Stomach (tissue), 9 donors: Measurements from ENCODE around the gene CBX8. TPM values are rescaled to one million over a fixed set of nuclear protein-coding genes. Genes with fewer than 3 reads are reported as not detected.

Experiments used
- DNase-seq, 2 donors: peaks; one replicate each; pipeline versions ENCODE4 v3.0.0 to v3.0.0-alpha.2; 2013 to 2019
- H3K27ac ChIP-seq, 5 donors: fragments of 200-600 bp in 4 of 5; sonication (generic) in 4 of 5; one replicate each; pipeline ENCODE4 v1.5.1; 2013 to 2019; ENCODE audit warnings: mild to moderate bottlenecking in 1 of 5, moderate library complexity in 1 of 5
- H3K27me3 ChIP-seq, 3 donors: fragments of 200-600 bp; sonication (generic); one replicate each; pipeline ENCODE4 v1.5.1; 2017 to 2019; ENCODE audit warnings: mixed run types in 1 of 3
- H3K36me3 ChIP-seq, 4 donors: fragments of 200-600 bp; sonication (generic); 1 replicate in 3 of 4; 2 replicates in 1 of 4; pipeline ENCODE4 v1.5.1; 2016 to 2019
- H3K4me1 ChIP-seq, 4 donors: fragments of 200-600 bp; sonication (generic); one replicate each; pipeline ENCODE4 v1.5.1; 2016 to 2019
- H3K4me3 ChIP-seq, 4 donors: fragments of 200-600 bp; sonication (generic) in 3 of 4; one replicate each; pipeline ENCODE4 v1.5.1; 2016 to 2019; ENCODE audit warnings: mild to moderate bottlenecking in 1 of 4
- H3K9me3 ChIP-seq, 4 donors: fragments of 200-600 bp; sonication (generic); one replicate each; pipeline ENCODE4 v1.5.1; 2016 to 2019
- EP300 ChIP-seq: sonication (generic); formaldehyde crosslinking; IDR thresholded peaks from one replicate; pipeline ENCODE4 v1.6.1; 2017; ENCODE audit warnings: antibody characterized with exemption
- POLR2A ChIP-seq, 4 donors: fragments of 450-650 bp; IDR thresholded peaks; one replicate each; pipeline ENCODE4 v1.6.1; 2016; ENCODE audit warnings: antibody characterized with exemption in 4 of 4, control low read depth in 2 of 4, mild to moderate bottlenecking in 1 of 4, moderate library complexity in 1 of 4
- POLR2AphosphoS5 ChIP-seq, 3 donors: sonication (generic); formaldehyde crosslinking; IDR thresholded peaks; one replicate each; pipeline ENCODE4 v1.6.1; 2016; ENCODE audit warnings: antibody characterized with exemption in 3 of 3
- WGBS, 5 donors: extraction: QIAGEN DNeasy Blood & Tissue Kit in 3 of 5; methylation state at CpG; one replicate each; pipeline versions ENCODE4 v1.1.5 to v1.1.7; 2013 to 2018; 5-methylcytosine and 5-hydroxymethylcytosine counted together
- intact Hi-C: fragments of 100-400 bp; cut with DNase I; formaldehyde crosslinking; loops from one replicate; pipeline ENCODE4 v1.15.1; 2023; ENCODE audit warnings: low total_unique reads
- polyA plus RNA-seq, 3 donors: library from polyadenylated mRNA; stranded (reverse); fragments of 200-250 nt; gene quantifications; one replicate each; pipeline ENCODE4 v1.2.3, GENCODE V29; 2013
- total RNA-seq, 5 donors: library from RNA; depleted of rRNA; stranded (reverse); fragments of >200 nt; gene quantifications; one replicate each; pipeline versions ENCODE4 v1.1.0 to v1.2.3, GENCODE V29; 2014 to 2016
- TF ChIP-seq, protein P1 (sequence below), 7 experiments: fragments of 450-650 bp in 4 of 7; fragments of 200-600 bp in 3 of 7; sonication (generic) in 3 of 7; IDR thresholded peaks; one replicate each; pipeline ENCODE4 v1.5.1; 2016 to 2019; ENCODE audit warnings: antibody characterized with exemption in 7 of 7, control low read depth in 2 of 7, mild to moderate bottlenecking in 1 of 7
- donor health status: healthy with polysubstance abuse.
- donor health status: Bipolar disorder and iron deficiency.
- donor health status: healthy.

CBX8 gene
- total and polyA plus RNA-seq, 8 donors, result 0.76 to 140 (median 3.1) TPM; not detected in 2

DNA sequence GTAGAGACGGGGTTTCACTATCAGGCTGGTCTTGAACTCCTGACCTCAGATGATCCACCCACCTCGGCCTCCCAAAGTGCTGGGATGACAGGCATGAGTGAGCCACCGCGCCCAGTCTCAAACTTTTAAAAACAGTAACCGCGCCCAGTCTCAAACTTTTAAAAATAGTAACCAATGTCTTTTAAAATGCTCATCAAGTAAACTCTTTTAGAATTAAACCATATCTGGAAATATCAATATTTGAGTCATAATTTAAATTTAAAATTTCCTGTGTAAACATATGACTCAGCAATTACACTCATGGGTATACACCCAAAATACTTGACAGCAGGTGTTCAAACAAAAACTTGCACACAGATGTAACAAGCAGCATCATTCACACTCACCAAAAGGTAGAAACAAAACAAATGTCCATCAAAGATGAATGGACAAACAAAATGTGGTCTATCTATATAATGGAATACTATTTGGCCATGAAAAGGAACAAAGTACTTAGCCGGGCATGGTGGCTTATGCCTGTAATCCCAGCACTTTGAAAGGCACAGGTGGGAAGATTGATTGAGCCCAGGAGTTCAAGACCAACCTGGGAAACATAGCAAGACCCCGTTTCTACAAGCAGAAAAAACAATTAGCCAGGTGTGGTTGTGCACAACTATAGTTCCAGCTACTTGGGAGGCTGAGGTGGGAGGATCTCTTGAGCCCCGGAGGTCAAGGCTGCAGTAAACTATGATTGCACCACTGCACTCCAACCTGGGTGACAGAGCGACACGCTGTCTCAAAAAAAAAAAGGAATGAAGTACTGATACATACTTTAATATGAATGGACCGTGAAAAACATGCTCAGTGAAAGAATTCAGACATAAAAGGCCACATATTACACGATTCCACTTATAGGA lies 46.0 kb downstream of the CBX8 start:
- peaks cover 18 to 99% (median 67%) of the 10 kb centered on the region in 3 donors for H3K27me3 ChIP-seq
- TF ChIP-seq POLR2A (IDR thresholded peaks at IDR 0.05), result no peak
- TF ChIP-seq, protein P1, sequence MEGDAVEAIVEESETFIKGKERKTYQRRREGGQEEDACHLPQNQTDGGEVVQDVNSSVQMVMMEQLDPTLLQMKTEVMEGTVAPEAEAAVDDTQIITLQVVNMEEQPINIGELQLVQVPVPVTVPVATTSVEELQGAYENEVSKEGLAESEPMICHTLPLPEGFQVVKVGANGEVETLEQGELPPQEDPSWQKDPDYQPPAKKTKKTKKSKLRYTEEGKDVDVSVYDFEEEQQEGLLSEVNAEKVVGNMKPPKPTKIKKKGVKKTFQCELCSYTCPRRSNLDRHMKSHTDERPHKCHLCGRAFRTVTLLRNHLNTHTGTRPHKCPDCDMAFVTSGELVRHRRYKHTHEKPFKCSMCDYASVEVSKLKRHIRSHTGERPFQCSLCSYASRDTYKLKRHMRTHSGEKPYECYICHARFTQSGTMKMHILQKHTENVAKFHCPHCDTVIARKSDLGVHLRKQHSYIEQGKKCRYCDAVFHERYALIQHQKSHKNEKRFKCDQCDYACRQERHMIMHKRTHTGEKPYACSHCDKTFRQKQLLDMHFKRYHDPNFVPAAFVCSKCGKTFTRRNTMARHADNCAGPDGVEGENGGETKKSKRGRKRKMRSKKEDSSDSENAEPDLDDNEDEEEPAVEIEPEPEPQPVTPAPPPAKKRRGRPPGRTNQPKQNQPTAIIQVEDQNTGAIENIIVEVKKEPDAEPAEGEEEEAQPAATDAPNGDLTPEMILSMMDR (IDR thresholded peaks at IDR 0.05), result no peak
- TF ChIP-seq POLR2AphosphoS5 (IDR thresholded peaks at IDR 0.05), result no peak
- no peak for TF ChIP-seq EP300
- H3K36me3 ChIP-seq, result no peaks in the 10 kb centered on the region
- intact Hi-C loops, result no loop called here
- no peaks in the 10 kb centered on the region for H3K9me3 ChIP-seq
- H3K4me1 ChIP-seq, result peaks cover 0 to 20% (median 16%) of the 10 kb centered on the region in 4 donors
- WGBS, 5 donors, result 64 to 73% (median 70%) methylated on average over 13 of the region's 13 CpGs
- no peak overlapping the region for H3K4me3 ChIP-seq
- DNase-seq, result no peak
- H3K27ac ChIP-seq, result no peak overlapping the region

DNA sequence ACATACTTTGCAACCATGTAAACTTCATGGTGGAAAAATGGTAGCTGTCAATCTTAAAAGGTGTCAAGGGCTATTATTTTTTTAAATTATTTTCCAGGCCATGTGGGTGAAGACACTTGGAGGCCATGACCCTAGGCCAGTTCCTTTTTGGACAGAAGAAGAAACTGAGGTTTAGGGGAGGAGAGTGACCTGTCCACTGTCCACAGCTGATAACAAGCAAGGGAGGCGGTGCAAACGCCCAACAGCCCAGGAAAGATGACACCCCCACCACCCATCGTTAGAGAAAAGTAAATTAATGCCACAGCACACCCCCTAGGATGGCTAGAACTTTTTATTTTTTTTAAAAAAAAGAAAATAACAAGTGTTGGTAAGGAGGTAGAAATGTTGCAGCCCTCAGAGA lies 46.9 kb downstream of the CBX8 start:
- peaks cover 0 to 20% (median 16%) of the 10 kb centered on the region in 4 donors for H3K4me1 ChIP-seq
- H3K4me3 ChIP-seq, result no peak overlapping the region
- DNase-seq, result no peak
- no peak overlapping the region for H3K27ac ChIP-seq
- intact Hi-C loops, result no loop called here
- TF ChIP-seq POLR2AphosphoS5 (IDR thresholded peaks at IDR 0.05) (no peak), EP300 (no peak), POLR2A (IDR thresholded peaks at IDR 0.05) (no peak)
- TF ChIP-seq, protein P1 (IDR thresholded peaks at IDR 0.05), result no peak
- WGBS, 5 donors, result 49 to 60% (median 52%) methylated on average over 3 of the region's 3 CpGs
- no peaks in the 10 kb centered on the region for H3K9me3 ChIP-seq
- peaks cover 18 to 99% (median 60%) of the 10 kb centered on the region in 3 donors for H3K27me3 ChIP-seq
- H3K36me3 ChIP-seq, result no peaks in the 10 kb centered on the region

DNA sequence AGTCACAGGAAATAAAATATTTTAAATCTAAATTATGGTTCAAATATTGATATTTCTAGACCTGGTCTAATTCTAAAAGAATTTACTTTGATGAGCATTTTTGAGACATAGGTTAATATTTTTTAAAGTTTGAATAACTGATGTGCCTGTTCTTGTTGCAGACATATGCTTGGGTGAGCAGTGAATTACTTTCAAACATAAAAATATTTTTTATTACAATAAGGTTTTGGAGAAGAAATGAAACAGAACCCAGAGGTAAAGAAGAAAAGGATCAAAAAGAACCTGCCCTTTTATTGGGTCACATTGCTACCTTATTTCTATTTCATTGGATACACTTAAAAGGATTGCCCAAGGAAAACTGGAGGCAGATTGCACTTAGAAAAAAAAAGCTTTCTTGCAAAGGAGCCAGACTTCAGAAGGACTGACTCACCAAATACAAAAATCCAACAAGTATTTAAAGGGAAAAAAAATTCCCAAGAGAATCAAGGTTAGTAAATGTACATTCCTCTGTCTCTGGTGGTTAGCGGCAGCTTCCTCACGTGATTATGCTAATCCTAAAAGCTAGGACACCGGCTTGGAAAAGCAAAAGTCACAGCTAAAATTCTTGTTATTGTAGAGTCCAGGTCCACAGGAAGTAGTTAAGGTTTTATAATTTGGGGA lies 47.6 kb downstream of the CBX8 start:
- Histone ChIP-seq H3K27ac (no peak overlapping the region), H3K36me3 (no peaks in the 10 kb centered on the region), H3K4me3 (no peak overlapping the region), H3K4me1 (peaks cover 0 to 20% (median 16%) of the 10 kb centered on the region in 4 donors), H3K9me3 (no peaks in the 10 kb centered on the region), H3K27me3 (peaks cover 18 to 96% (median 60%) of the 10 kb centered on the region in 3 donors)
- intact Hi-C loops, result no loop called here
- no peak for DNase-seq
- TF ChIP-seq, protein P1 (IDR thresholded peaks at IDR 0.05), result no peak
- no peak for TF ChIP-seq POLR2A (IDR thresholded peaks at IDR 0.05)
- TF ChIP-seq POLR2AphosphoS5 (IDR thresholded peaks at IDR 0.05), result no peak
- no peak for TF ChIP-seq EP300
- WGBS, 5 donors, result 53 to 84% (median 68%) methylated on average over 3 of the region's 3 CpGs

DNA sequence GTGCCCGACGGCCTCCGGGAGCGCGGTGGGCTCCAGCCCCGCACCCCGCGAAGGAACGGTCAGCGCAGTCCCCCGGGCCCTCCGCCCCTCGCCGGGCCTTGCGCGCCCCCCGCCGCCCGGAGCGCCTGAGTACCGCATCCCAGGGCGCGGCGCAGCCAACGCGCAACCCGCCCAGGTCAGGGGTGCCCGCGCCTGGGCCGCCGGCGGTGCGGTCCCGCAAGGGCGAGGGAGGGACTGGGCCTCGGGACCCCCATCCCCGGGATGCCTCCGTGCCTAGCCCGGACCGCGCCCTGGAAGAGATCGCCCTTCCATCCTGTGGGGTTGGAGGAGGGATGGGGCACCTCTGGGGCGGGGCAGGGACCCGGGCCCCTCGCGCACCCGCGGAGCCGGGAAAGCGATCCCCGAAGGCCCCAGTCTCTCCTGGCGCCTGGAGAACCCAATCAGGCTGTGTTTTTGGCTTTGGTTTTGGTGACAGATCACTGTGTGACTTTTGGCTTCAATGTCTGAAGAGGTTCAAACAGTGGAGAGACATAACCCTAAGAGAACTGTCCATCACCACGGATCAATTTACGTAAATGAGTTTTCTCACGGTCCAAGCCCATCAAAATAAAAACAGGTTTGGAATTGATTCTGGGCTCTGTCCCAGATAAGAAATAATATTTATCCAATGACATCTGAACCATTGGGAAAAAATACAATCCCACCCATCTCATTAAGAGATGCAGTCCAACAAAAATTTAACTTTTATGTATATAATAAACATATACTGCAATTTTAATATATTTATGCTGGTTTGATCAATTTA lies 48.4 kb downstream of the CBX8 start:
- no peak for DNase-seq
- peaks cover 18 to 93% (median 60%) of the 10 kb centered on the region in 3 donors for H3K27me3 ChIP-seq

More for the DNA sequence above, 48.4 kb downstream of the CBX8 start:
- intact Hi-C loops, result no loop called here
- Histone ChIP-seq H3K4me1 (peaks cover 0 to 20% (median 16%) of the 10 kb centered on the region in 4 donors), H3K4me3 (no peak overlapping the region), H3K36me3 (no peaks in the 10 kb centered on the region), H3K27ac (no peak overlapping the region), H3K9me3 (no peaks in the 10 kb centered on the region)
- TF ChIP-seq EP300 (no peak), POLR2AphosphoS5 (IDR thresholded peaks at IDR 0.05) (no peak), POLR2A (IDR thresholded peaks at IDR 0.05) (no peak)
- TF ChIP-seq, protein P1 (IDR thresholded peaks at IDR 0.05), result no peak
- WGBS, 5 donors, result 7 to 26% (median 11%) methylated on average over 3 to 55 of the region's 55 CpGs
